Measurements from ENCODE around the gene C6orf89. TPM values are rescaled to one million over a fixed set of nuclear protein-coding genes. Genes with fewer than 3 reads are reported as not detected.

Gene C6orf89, protein sequence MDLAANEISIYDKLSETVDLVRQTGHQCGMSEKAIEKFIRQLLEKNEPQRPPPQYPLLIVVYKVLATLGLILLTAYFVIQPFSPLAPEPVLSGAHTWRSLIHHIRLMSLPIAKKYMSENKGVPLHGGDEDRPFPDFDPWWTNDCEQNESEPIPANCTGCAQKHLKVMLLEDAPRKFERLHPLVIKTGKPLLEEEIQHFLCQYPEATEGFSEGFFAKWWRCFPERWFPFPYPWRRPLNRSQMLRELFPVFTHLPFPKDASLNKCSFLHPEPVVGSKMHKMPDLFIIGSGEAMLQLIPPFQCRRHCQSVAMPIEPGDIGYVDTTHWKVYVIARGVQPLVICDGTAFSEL
- total RNA-seq, result 19.9 and 22.3 TPM in 2 replicates

GRCh38 chr6:36885461-36886401 is at the start of gene C6orf89:
Gene C6orf89, plus strand, starts transcription at chr6:36885952. Its CDS starts 13,493 bp downstream, at chr6:36899445.

DNA sequence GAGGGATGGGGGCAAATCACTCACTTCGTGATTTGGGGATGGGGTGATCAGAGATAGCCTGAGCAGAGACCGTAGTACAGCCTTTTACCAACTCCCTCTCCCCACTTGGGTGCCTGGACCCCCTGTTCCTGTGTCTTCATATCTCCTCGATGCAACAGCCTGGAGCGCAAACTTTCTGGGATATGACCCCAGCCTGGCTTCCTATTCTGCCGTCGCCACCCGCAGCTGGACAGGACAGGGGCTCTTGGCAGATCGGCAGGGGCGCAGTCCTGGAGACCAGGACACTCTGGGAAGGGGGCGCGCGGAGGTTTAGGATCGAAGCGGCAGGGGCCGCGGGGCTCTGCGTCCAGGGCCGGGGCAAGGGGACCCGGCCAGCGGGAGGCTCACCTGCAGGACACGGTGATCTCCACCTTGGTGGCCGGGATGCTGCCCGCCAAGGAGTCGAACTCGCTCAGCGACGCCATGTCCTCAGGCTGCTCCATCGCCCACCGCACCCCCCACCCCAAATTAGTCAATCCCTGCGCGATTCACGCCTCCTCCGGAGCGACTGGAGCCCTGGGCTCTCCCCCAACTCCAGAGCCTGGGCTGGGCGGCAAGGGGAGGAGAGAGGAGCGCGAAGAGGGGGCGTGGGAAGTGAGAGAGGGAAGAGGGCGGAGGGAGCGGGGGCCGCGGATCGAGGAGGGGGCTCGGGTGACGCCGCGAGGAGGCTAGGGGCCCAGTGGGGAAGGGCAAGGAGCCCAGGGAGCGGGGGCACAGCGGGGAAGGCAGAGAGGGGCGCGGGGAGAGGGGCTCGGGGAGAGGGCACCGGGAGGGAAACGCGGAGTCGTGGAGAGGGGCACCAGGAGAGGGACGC is 46.6 kb upstream of the C6orf89 start, which contains the start of gene CPNE5:
CPNE5 (minus strand) TSS at position 549 of the 853 bp plus-strand sequence; CDS start at position 482, 67 bp downstream.

DNA sequence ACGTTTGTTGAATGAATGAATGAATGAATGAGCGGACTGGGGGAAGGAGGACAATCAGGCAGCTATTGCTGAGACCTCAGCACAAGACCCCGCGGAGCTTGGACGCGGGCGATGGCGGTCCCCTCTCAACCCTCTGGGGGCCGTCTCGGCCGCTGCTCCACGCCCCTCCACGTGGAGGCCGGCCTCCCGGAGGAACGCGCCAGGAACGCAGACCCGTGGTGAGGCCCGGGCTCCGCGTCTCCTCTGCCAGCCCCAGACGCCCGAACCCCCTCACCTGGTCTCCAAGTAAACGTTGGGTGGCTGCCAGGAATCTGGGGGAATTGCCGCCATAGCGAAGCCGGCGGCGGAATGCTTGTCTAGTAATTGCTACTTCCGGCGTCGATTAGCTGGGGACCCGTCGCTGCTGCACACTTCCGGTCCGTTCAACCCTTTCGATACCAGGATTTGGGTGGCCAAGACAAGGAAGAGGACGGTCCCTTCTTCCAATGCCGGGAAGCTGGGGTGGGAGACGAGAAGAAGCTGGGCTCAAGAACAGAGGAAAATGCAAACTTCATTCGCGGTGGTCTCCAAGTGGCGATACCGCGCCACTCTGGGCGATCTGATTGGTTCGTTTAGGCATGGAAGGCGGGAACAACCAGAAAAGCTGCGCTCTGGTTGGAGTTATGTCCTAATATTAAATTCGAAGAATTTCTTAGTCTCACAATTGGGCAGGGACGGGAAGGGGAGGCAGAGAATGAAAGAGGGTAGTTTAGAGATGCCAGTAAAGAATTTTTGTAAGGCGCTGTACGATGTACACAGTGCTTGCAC is 11.1 kb upstream of the C6orf89 start, which contains the start of gene PPIL1:
PPIL1 (minus strand) TSS at position 361 of the 807 bp plus-strand sequence; CDS start at position 330, 31 bp downstream.

GRCh38 chr6:36954262-36954931 is 68.6 kb downstream of the C6orf89 start, which contains the start of gene PI16:
Gene PI16, plus strand, starts transcription at chr6:36954738. Its CDS starts 23 bp downstream, at chr6:36954761.

Other genes with a start within 250 kb of the C6orf89 start
- gene CDKN1A, start 207.2 kb upstream of the C6orf89 start, total RNA-seq, result 314 and 410 TPM in 2 replicates
- gene RAB44, start 188.1 kb upstream of the C6orf89 start, total RNA-seq, result 0.19 TPM in 1 of 2 replicates, not detected in the other
- gene CPNE5, start 46.5 kb upstream of the C6orf89 start, total RNA-seq, result 0.08 TPM in 1 of 2 replicates, not detected in the other
- 46.6 and 59.0 TPM in 2 replicates for gene PPIL1, start 11.1 kb upstream of the C6orf89 start, total RNA-seq
- not detected in 2 replicates for gene PI16, start 68.8 kb downstream of the C6orf89 start, total RNA-seq
- 125 and 129 TPM in 2 replicates for gene MTCH1, start 100.2 kb downstream of the C6orf89 start, total RNA-seq
- gene FGD2, start 119.7 kb downstream of the C6orf89 start, total RNA-seq, result 0.23 TPM in 1 of 2 replicates, not detected in the other